Measurements from ENCODE around the gene ZSCAN16. TPM values are rescaled to one million over a fixed set of nuclear protein-coding genes. Genes with fewer than 3 reads are reported as not detected.

Gene ZSCAN16
- total and polyA plus RNA-seq, 9 of the 15 experiments (the other 6 are each of a cell fraction or from before 2014, with no cell fraction given): 0.08 TPM; not detected in 8

GRCh38 chr6:28172006-28172405, 47.6 kb downstream of the ZSCAN16 start:
- Histone ChIP-seq H3K27me3 (ENCODE audit: control insufficient read depth in 2 of 2, insufficient read depth in 2 of 2, low read length in 2 of 2) (no peaks in the 10 kb centered on the region), H4K20me1 (replicated peaks; ENCODE audit: control insufficient read depth, insufficient read depth, low read length) (no peaks in the 10 kb centered on the region), H3K4me1 (replicated peaks in 1 of 2; ENCODE audit: control insufficient read depth in 2 of 2, insufficient read depth in 2 of 2, low read length in 2 of 2) (no peaks in the 10 kb centered on the region; a peak in 2 of 5 replicates), H3K9me3 (replicated peaks; ENCODE audit: control insufficient read depth, insufficient read depth, low read depth, low read length) (no peaks in the 10 kb centered on the region), H3K4me3 (no peak overlapping the region), H3K9me1 (ENCODE audit: control insufficient read depth, insufficient read depth, low read length) (no peaks in the 10 kb centered on the region), H3K4me2 (ENCODE audit: insufficient read depth, low read length) (no peak overlapping the region), H2AFZ (ENCODE audit: low read depth, low read length) (no peak overlapping the region), H3K27ac (ENCODE audit: extremely low read depth, low read depth, low read length) (no peak overlapping the region), H3K79me2 (ENCODE audit: control insufficient read depth, insufficient read depth, low read length) (no peaks in the 10 kb centered on the region), H3K9ac (ENCODE audit: insufficient read depth in 1 of 2, low read depth in 2 of 2, low read length in 2 of 2) (no peak overlapping the region), H3K36me3 (ENCODE audit: control insufficient read depth, insufficient read depth, low read length) (peaks cover 6% of the 10 kb centered on the region; the same call in 1 of the 3 replicates)
- WGBS (ENCODE audit: insufficient coverage, low coverage, missing lambda C conversion rate): 35% methylated on average over 2 of the region's 2 CpGs
- ATAC-seq: no peak
- intact Hi-C loops (cut with micrococcal nuclease): no loop called here
- in situ Hi-C loops (cut with MboI): no loop called here
- ChIA-PET POLR2A (interaction anchor here (1.1 to 1.3 kb wide), 3 partner anchors 10 to 316 kb away, joined by 3 to 9 read pairs (median 3); no protein-coding TSS in a partner anchor), CTCF (ENCODE audit: low intra/inter-chr PET ratio) (no interaction called here)
- BruUV-seq (replicated peaks): no TSS peak
- DNase-seq (ENCODE audit: extremely low read depth in 1 of 4, low spot score in 3 of 4): no peak
- no peak for FAIRE-seq
- TF ChIP-seq, protein P1, sequence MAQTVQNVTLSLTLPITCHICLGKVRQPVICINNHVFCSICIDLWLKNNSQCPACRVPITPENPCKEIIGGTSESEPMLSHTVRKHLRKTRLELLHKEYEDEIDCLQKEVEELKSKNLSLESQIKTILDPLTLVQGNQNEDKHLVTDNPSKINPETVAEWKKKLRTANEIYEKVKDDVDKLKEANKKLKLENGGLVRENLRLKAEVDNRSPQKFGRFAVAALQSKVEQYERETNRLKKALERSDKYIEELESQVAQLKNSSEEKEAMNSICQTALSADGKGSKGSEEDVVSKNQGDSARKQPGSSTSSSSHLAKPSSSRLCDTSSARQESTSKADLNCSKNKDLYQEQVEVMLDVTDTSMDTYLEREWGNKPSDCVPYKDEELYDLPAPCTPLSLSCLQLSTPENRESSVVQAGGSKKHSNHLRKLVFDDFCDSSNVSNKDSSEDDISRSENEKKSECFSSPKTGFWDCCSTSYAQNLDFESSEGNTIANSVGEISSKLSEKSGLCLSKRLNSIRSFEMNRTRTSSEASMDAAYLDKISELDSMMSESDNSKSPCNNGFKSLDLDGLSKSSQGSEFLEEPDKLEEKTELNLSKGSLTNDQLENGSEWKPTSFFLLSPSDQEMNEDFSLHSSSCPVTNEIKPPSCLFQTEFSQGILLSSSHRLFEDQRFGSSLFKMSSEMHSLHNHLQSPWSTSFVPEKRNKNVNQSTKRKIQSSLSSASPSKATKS (CRISPR knock-in tag; IDR thresholded peaks at IDR 0.05): no peak
- TF ChIP-seq SRF (CRISPR knock-in tag; IDR thresholded peaks at IDR 0.05) (no peak), TBL1XR1 (IDR thresholded peaks at IDR 0.05; ENCODE audit: low read length in 2 of 2) (no peak), ZNF121 (CRISPR knock-in tag; conservative IDR thresholded peaks at IDR 0.05) (no peak), GABPB1 (CRISPR knock-in tag; IDR thresholded peaks at IDR 0.05) (no peak), SMARCC2 (IDR thresholded peaks at IDR 0.05; ENCODE audit: low read depth) (no peak), ZNF717 (CRISPR knock-in tag; IDR thresholded peaks at IDR 0.05) (no peak), GABPB2 (CRISPR knock-in tag; conservative IDR thresholded peaks at IDR 0.05) (no peak), ZNF778 (CRISPR knock-in tag; IDR thresholded peaks at IDR 0.05) (no peak), WHSC1 (IDR thresholded peaks at IDR 0.05; ENCODE audit: low read length) (no peak), GTF2A2 (tag; IDR thresholded peaks at IDR 0.05) (no peak), ARNT (IDR thresholded peaks at IDR 0.05) (no peak), GATAD2B (IDR thresholded peaks at IDR 0.05; ENCODE audit: borderline replicate concordance) (no peak)
- TF ChIP-seq, protein P2, sequence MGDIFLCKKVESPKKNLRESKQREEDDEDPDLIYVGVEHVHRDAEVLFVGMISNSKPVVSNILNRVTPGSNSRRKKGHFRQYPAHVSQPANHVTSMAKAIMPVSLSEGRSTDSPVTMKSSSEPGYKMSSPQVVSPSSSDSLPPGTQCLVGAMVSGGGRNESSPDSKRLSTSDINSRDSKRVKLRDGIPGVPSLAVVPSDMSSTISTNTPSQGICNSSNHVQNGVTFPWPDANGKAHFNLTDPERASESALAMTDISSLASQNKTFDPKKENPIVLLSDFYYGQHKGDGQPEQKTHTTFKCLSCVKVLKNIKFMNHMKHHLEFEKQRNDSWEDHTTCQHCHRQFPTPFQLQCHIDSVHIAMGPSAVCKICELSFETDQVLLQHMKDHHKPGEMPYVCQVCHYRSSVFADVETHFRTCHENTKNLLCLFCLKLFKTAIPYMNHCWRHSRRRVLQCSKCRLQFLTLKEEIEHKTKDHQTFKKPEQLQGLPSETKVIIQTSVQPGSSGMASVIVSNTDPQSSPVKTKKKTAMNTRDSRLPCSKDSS (IDR thresholded peaks at IDR 0.05; ENCODE audit: low read depth, partially characterized antibody): no peak
- TF ChIP-seq, protein P3, sequence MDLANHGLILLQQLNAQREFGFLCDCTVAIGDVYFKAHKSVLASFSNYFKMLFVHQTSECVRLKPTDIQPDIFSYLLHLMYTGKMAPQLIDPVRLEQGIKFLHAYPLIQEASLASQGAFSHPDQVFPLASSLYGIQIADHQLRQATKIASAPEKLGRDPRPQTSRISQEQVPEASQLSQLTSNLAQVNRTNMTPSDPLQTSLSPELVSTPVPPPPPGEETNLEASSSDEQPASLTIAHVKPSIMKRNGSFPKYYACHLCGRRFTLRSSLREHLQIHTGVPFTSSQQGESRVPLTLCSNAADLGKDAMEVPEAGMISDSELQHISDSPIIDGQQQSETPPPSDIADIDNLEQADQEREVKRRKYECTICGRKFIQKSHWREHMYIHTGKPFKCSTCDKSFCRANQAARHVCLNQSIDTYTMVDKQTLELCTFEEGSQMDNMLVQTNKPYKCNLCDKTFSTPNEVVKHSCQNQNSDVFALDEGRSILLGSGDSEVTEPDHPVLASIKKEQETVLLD (IDR thresholded peaks at IDR 0.05): no peak
- TF ChIP-seq, protein P4, sequence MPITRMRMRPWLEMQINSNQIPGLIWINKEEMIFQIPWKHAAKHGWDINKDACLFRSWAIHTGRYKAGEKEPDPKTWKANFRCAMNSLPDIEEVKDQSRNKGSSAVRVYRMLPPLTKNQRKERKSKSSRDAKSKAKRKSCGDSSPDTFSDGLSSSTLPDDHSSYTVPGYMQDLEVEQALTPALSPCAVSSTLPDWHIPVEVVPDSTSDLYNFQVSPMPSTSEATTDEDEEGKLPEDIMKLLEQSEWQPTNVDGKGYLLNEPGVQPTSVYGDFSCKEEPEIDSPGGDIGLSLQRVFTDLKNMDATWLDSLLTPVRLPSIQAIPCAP (CRISPR knock-in tag; IDR thresholded peaks at IDR 0.05; ENCODE audit: borderline replicate concordance): no peak
